Right atrium auricular region (tissue), 2 donors: ENCODE measurements around the gene FOXP1. TPM values are rescaled to one million over a fixed set of nuclear protein-coding genes. Genes with fewer than 3 reads are reported as not detected.

ENCODE experiments used
- DNase-seq: peaks from one replicate; pipeline ENCODE4 v3.0.0-alpha.2; 2019; ENCODE audit warnings: low spot score
- H3K27ac ChIP-seq, 2 donors: fragments of 200-600 bp; sonication (generic); 1 replicate in 1 of 2; 2 replicates in 1 of 2; pipeline ENCODE4 v1.5.1; 2016 to 2019
- H3K27me3 ChIP-seq, 2 donors: fragments of 200-600 bp; sonication (generic); one replicate each; pipeline versions ENCODE4 v1.5.1 to v1.6.0; 2017 to 2019
- H3K36me3 ChIP-seq: fragments of 200-600 bp; sonication (generic); one replicate; pipeline ENCODE4 v1.5.1; 2016
- H3K4me1 ChIP-seq, 2 donors: fragments of 200-600 bp; sonication (generic); one replicate each; pipeline versions ENCODE4 v1.5.1 to v1.6.0; 2017 to 2019
- H3K4me3 ChIP-seq, 2 donors: fragments of 200-600 bp; sonication (generic); 1 replicate in 1 of 2; 2 replicates in 1 of 2; pipeline ENCODE4 v1.5.1; 2017 to 2019; ENCODE audit warnings: mild to moderate bottlenecking in 1 of 2, moderate library complexity in 1 of 2
- H3K9me3 ChIP-seq, 2 donors: fragments of 200-600 bp; sonication (generic); one replicate each; pipeline ENCODE4 v1.5.1; 2019
- CTCF ChIP-seq, 2 donors: fragments of 200-600 bp; sonication (generic); IDR thresholded peaks; one replicate each; pipeline ENCODE4 v1.5.1; 2019; ENCODE audit warnings: antibody characterized with exemption in 2 of 2
- total RNA-seq, 2 donors: library from RNA; depleted of rRNA; stranded (reverse); fragments of >200 nt; gene quantifications; one replicate each; pipeline ENCODE4 v1.1.0, GENCODE V29; 2016

FOXP1 gene
- total RNA-seq, 2 donors from 2014 or later: 39.2 to 59.0 TPM

- Histone ChIP-seq H3K4me1 (peaks cover 0 to 22% of the 10 kb centered on the region in 2 donors), H3K4me3 (no peak overlapping the region), H3K27me3 (no peaks in the 10 kb centered on the region), H3K27ac (no peak overlapping the region), H3K36me3 (no peaks in the 10 kb centered on the region), H3K9me3 (no peaks in the 10 kb centered on the region)
- no peak for TF ChIP-seq CTCF (IDR thresholded peaks at IDR 0.05)
- no peak for DNase-seq
These were observed 268.1 kb downstream of the FOXP1 start for GRCh38 chr3:71315431-71315830.

- no peak for TF ChIP-seq CTCF (IDR thresholded peaks at IDR 0.05)
- Histone ChIP-seq H3K9me3 (no peaks in the 10 kb centered on the region), H3K36me3 (no peaks in the 10 kb centered on the region), H3K4me1 (peaks cover 0 to 27% of the 10 kb centered on the region in 2 donors), H3K27ac (no peak overlapping the region), H3K27me3 (no peaks in the 10 kb centered on the region), H3K4me3 (no peak overlapping the region)
- DNase-seq: no peak
These were observed 269.7 kb downstream of the FOXP1 start for GRCh38 chr3:71313844-71314243.

GRCh38 chr3:71312461-71312860, 271.1 kb downstream of the FOXP1 start:
- Histone ChIP-seq H3K36me3 (no peaks in the 10 kb centered on the region), H3K9me3 (no peaks in the 10 kb centered on the region), H3K27ac (no peak overlapping the region), H3K4me3 (no peak overlapping the region), H3K27me3 (no peaks in the 10 kb centered on the region), H3K4me1 (peaks cover 0 to 27% of the 10 kb centered on the region in 2 donors)
- no peak for TF ChIP-seq CTCF (IDR thresholded peaks at IDR 0.05)
- no peak for DNase-seq

GRCh38 chr3:71311661-71312046, 271.9 kb downstream of the FOXP1 start:
- Histone ChIP-seq H3K27me3 (no peaks in the 10 kb centered on the region), H3K27ac (peak overlapping the region in 1 of 2 donors; percentile 32), H3K36me3 (no peaks in the 10 kb centered on the region), H3K4me3 (no peak overlapping the region), H3K9me3 (no peaks in the 10 kb centered on the region), H3K4me1 (peaks cover 0 to 27% of the 10 kb centered on the region in 2 donors)
- DNase-seq: no peak
- TF ChIP-seq CTCF (IDR thresholded peaks at IDR 0.05): no peak

GRCh38 chr3:71310980-71311660, 272.4 kb downstream of the FOXP1 start:
- H3K27ac ChIP-seq: peak overlapping the region; percentile 26 to 42

More at GRCh38 chr3:71310980-71311660, 272.4 kb downstream of the FOXP1 start:
- H3K36me3 ChIP-seq: no peaks in the 10 kb centered on the region
- no peaks in the 10 kb centered on the region for H3K9me3 ChIP-seq
- H3K4me3 ChIP-seq: no peak overlapping the region
- TF ChIP-seq CTCF (IDR thresholded peaks at IDR 0.05): no peak
- no peak for DNase-seq
- H3K4me1 ChIP-seq: peaks cover 0 to 28% of the 10 kb centered on the region in 2 donors
- no peaks in the 10 kb centered on the region for H3K27me3 ChIP-seq
